GM12878 (cell line): ENCODE data around the gene POU6F2. TPM values are rescaled to one million over a fixed set of nuclear protein-coding genes. Genes with fewer than 3 reads are reported as not detected.

Source experiments
- ATAC-seq: fragments of 200-7000 bp; cut with Tn5 transposase; 3 replicates; pipeline ENCODE4 v1.9.1; 2020; ENCODE audit warnings: mild to moderate bottlenecking, moderate library complexity
- BruUV-seq: library from RNA; stranded (reverse); fragments of 400-500 nt; replicated peaks from 2 replicates; lab custom pipeline; 2021; lab: Mats Ljungman, UMichigan
- CTCF ChIA-PET: fragments of 300-600 bp; sonication (Branson Sonifier 250); formaldehyde crosslinking; extraction: SDS; loops from one replicate; lab custom pipeline; 2021; ENCODE audit warnings: inconsistent platforms; lab: Yijun Ruan, JAX
- POLR2A ChIA-PET: fragments of 350-600 bp; formaldehyde crosslinking; extraction: SDS; loops from one replicate; lab custom pipeline; 2021; ENCODE audit warnings: inconsistent platforms; lab: Charles Lee
- RAD21 ChIA-PET: fragments of 300-600 bp; sonication (Branson Sonifier 250); formaldehyde crosslinking; loops from one replicate; lab custom pipeline; 2023; ENCODE audit warnings: antibody characterized with exemption; ENCODE audit not compliant: unreplicated experiment; lab: Charles Lee
- SMC1A ChIA-PET: fragments of 300-600 bp; sonication (Branson Sonifier 250); formaldehyde crosslinking; loops from one replicate; lab custom pipeline; 2023; ENCODE audit not compliant: unreplicated experiment, uncharacterized antibody; lab: Charles Lee
- DNase-seq: peaks from one replicate; pipeline ENCODE4 v3.0.0-alpha.2; 2011; ENCODE audit warnings: low read depth, low spot score
- FAIRE-seq: peaks from 3 replicates; lab custom pipeline; 2011; peaks lifted over from hg19 to GRCh38; lab: Jason Lieb, UNC
- H2AFZ ChIP-seq: 2 replicates; pipeline ENCODE4 v1.6.0; 2011; ENCODE audit warnings: low read depth, low read length, control low read depth; ENCODE audit not compliant: control insufficient read depth
- H3K27ac ChIP-seq: 2 replicates; pipeline ENCODE4 v1.5.1; 2011; ENCODE audit warnings: control low read depth; ENCODE audit not compliant: control insufficient read depth, insufficient read depth
- H3K27me3 ChIP-seq, 2 experiments: replicated peaks in 1 of 2; 2 replicates each; pipeline versions ENCODE4 v1.6.0 to v1.6.1; 2011; ENCODE audit warnings: low read length in 1 of 2; ENCODE audit not compliant: control insufficient read depth in 2 of 2, insufficient read depth in 2 of 2
- H3K36me3 ChIP-seq, 2 experiments: 2 replicates each; pipeline ENCODE4 v1.5.1; 2011; ENCODE audit warnings: low read length in 1 of 2; ENCODE audit not compliant: control insufficient read depth in 2 of 2, insufficient read depth in 2 of 2
- H3K4me1 ChIP-seq: 2 replicates; pipeline ENCODE4 v1.6.1; 2011; ENCODE audit warnings: mild to moderate bottlenecking, low read length, moderate library complexity, mixed read lengths; ENCODE audit not compliant: control insufficient read depth, insufficient read depth
- H3K4me2 ChIP-seq: 2 replicates; pipeline ENCODE4 v1.6.0; 2011; ENCODE audit warnings: control low read depth; ENCODE audit not compliant: control insufficient read depth, insufficient read depth
- H3K4me3 ChIP-seq: fragments of 200-600 bp; sonication (generic); 2 replicates; pipeline ENCODE4 v1.5.1; 2016
- H3K79me2 ChIP-seq: 2 replicates; pipeline ENCODE4 v1.6.0; 2011; ENCODE audit warnings: low read length; ENCODE audit not compliant: control insufficient read depth, insufficient read depth
- H3K9ac ChIP-seq: 2 replicates; pipeline ENCODE4 v1.8.0; 2011; ENCODE audit warnings: low read length, control low read depth, mixed read lengths; ENCODE audit not compliant: control insufficient read depth, insufficient read depth
- H3K9me3 ChIP-seq: replicated peaks from 3 replicates; pipeline ENCODE4 v1.5.1; 2011; ENCODE audit warnings: mild to moderate bottlenecking, low read length; ENCODE audit not compliant: control insufficient read depth, insufficient read depth
- H4K20me1 ChIP-seq: 2 replicates; pipeline ENCODE4 v1.6.0; 2011; ENCODE audit not compliant: control insufficient read depth, insufficient read depth
- BCL3 ChIP-seq: IDR thresholded peaks from 2 replicates; pipeline ENCODE4 v1.6.1; 2011; ENCODE audit warnings: borderline replicate concordance, low read depth, mild to moderate bottlenecking, moderate library complexity, low read length; ENCODE audit not compliant: insufficient read depth, poor library complexity, severe bottlenecking
- CTCF ChIP-seq, 3 experiments: IDR thresholded peaks in 2 of 3; conservative IDR thresholded peaks in 1 of 3; 2 replicates each; pipeline ENCODE4 v1.5.1; 2011; ENCODE audit warnings: low read depth in 3 of 3, low read length in 3 of 3, mild to moderate bottlenecking in 3 of 3, control low read depth in 2 of 3, moderate library complexity in 2 of 3, inconsistent platforms in 1 of 3, mixed read lengths in 1 of 3; ENCODE audit not compliant: control insufficient read depth in 2 of 3, insufficient read depth in 1 of 3; ENCODE audit errors: extremely low read depth in 1 of 3
- EED ChIP-seq: sonication (generic); IDR thresholded peaks from 2 replicates; pipeline ENCODE4 v1.6.1; 2016; ENCODE audit warnings: antibody characterized with exemption, low read depth
- RBBP5 ChIP-seq: fragments of 200-600 bp; sonication (generic); conservative IDR thresholded peaks from 2 replicates; pipeline ENCODE4 v1.6.1; 2016
- WGBS: methylation state at CpG from one replicate; pipeline ENCODE4 v1.1.6; 2016; ENCODE audit warnings: low lambda C conversion rate; ENCODE audit not compliant: insufficient replicate concordance, insufficient coverage; ENCODE audit errors: missing lambda C conversion rate; 5-methylcytosine and 5-hydroxymethylcytosine counted together
- in situ Hi-C: fragments of 300-500 bp; cut with MboI; formaldehyde crosslinking; loops from 9 replicates; pipeline ENCODE4 v1.14.3; 2018; ENCODE audit warnings: mixed read lengths
- intact Hi-C: fragments of 100-400 bp; cut with micrococcal nuclease; formaldehyde crosslinking; loops from one replicate; pipeline ENCODE4 v1.14.2; 2022; ENCODE audit not compliant: unreplicated experiment
- polyA plus RNA-seq, 11 experiments: library from polyadenylated mRNA; depleted of rRNA in 4 of 11; unstranded in 6 of 11; stranded (reverse) in 5 of 11; fragments of >200 nt; fragmentation: Nextera tagmentation in 4 of 11; fragmentation: Illumina TruSeq in 1 of 11; extraction: Ambion mirVana in 4 of 11; extraction: Trizol in 1 of 11; gene quantifications; 1 replicate in 1 of 11; 2 replicates in 10 of 11; pipeline versions ENCODE4 v1.2.1 to v1.2.3, GENCODE V29; 2011 to 2016; ENCODE audit warnings: inconsistent platforms in 2 of 11, missing spikeins in 2 of 11, low read depth in 1 of 11
- total RNA-seq, 4 experiments: library from RNA; depleted of rRNA in 3 of 4; stranded (reverse); fragments of >200 nt in 3 of 4; fragmentation: Illumina TruSeq in 1 of 4; extraction: Trizol in 1 of 4; gene quantifications; 2 replicates each; pipeline versions ENCODE4 v1.2.1 to v1.2.3, GENCODE V29; 2013 to 2021

Gene POU6F2
- total and polyA plus RNA-seq, 10 of the 15 experiments (the other 5 are each of a cell fraction or from before 2014, with no cell fraction given) = 0.10 TPM; not detected in 9

DNA sequence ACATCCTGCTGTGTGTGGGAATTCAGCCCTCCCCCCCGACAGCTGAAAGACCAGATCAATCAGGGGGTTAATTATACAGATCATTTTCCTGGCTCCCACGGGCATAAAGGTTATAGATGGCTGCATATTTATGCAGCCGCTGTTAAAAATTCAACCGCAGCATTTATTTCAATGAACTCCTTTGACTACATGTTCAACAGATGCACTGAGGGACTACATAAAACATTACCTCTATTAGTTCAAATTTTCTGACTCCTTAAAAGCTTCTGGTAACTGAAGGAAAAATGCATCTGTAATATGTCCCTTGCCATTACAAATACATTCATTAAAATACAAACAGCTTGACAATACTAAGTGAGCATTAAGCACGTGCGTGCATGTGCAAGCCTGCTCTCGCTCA lies 538.8 kb downstream of the POU6F2 start:
- H3K4me1 ChIP-seq = no peaks in the 10 kb centered on the region
- H4K20me1 ChIP-seq = no peaks in the 10 kb centered on the region
- POLR2A ChIA-PET = no interaction called here
- H3K9me3 ChIP-seq = no peaks in the 10 kb centered on the region
- CTCF ChIA-PET = interaction anchor here (1.1 to 1.2 kb wide), 2 partner anchors 18 to 584 kb away, joined by 3 read pairs; no protein-coding TSS in a partner anchor
- H2AFZ ChIP-seq = no peak overlapping the region
- H3K4me2 ChIP-seq = no peak overlapping the region
- no peak overlapping the region for H3K27ac ChIP-seq
- H3K79me2 ChIP-seq = no peaks in the 10 kb centered on the region
- TF ChIP-seq EED (no peak), BCL3 (peak; percentile 33)
- H3K36me3 ChIP-seq = no peaks in the 10 kb centered on the region
- H3K9ac ChIP-seq = no peak overlapping the region
- in situ Hi-C loops (loop anchor here (5.0 to 10.0 kb wide), 3 partner anchors 584 to 1112 kb away; no protein-coding TSS in a partner anchor), intact Hi-C loops (no loop called here)
- no peaks in the 10 kb centered on the region; a peak in 1 of 4 replicates for H3K27me3 ChIP-seq
- RAD21 ChIA-PET = no interaction called here
- FAIRE-seq (no peak), DNase-seq (no peak), ATAC-seq (no peak)
- 49% methylated on average over 7 of the region's 7 CpGs for WGBS
- SMC1A ChIA-PET = no interaction called here
- H3K4me3 ChIP-seq = no peak overlapping the region
- BruUV-seq = no TSS peak

- Histone ChIP-seq H2AFZ (no peak overlapping the region), H4K20me1 (no peaks in the 10 kb centered on the region), H3K36me3 (no peaks in the 10 kb centered on the region), H3K4me1 (no peaks in the 10 kb centered on the region), H3K4me3 (no peak overlapping the region), H3K27ac (no peak overlapping the region), H3K9me3 (no peaks in the 10 kb centered on the region), H3K27me3 (no peaks in the 10 kb centered on the region; a peak in 1 of 4 replicates), H3K9ac (no peak overlapping the region), H3K79me2 (no peaks in the 10 kb centered on the region), H3K4me2 (no peak overlapping the region)
- 3% methylated on average over 3 of the region's 3 CpGs for WGBS
- TF ChIP-seq CTCF (IDR thresholded peaks at IDR 0.05 in 2 of 3, conservative IDR thresholded peaks at IDR 0.05 in 1 of 3; ENCODE audit: control insufficient read depth in 2 of 3, extremely low read depth in 1 of 3, insufficient read depth in 1 of 3, low read depth in 3 of 3, low read length in 3 of 3) (no peak), RBBP5 (no peak)
- in situ Hi-C loops = loop anchor here (5.0 to 10.0 kb wide), 3 partner anchors 585 to 1112 kb away; no protein-coding TSS in a partner anchor
- POLR2A ChIA-PET = no interaction called here
- intact Hi-C loops = no loop called here
- RAD21 ChIA-PET = no interaction called here
- CTCF ChIA-PET = no interaction called here
- FAIRE-seq (no peak), ATAC-seq (no peak), DNase-seq (no peak)
- no TSS peak for BruUV-seq
- SMC1A ChIA-PET = no interaction called here
Measured at GRCh38 chr7:39517240-39517639, 539.5 kb downstream of the POU6F2 start.
